GM19328 (cell line): ENCODE measurements around the gene APOB.

ENCODE experiments used
- ATAC-seq: cut with Tn5 transposase; IDR thresholded peaks from one replicate; pipeline ENCODE4 v1.9.1; 2021; ENCODE audit warnings: mild to moderate bottlenecking, moderate library complexity; ENCODE audit not compliant: unreplicated experiment

APOB gene

GRCh38 chr2:20986024-20986939, 57.6 kb downstream of the APOB start:
- no peak for ATAC-seq

- ATAC-seq, result no peak
Measured at GRCh38 chr2:20985062-20985461, 58.8 kb downstream of the APOB start.

- no peak for ATAC-seq
Measured at GRCh38 chr2:20984408-20984807, 59.5 kb downstream of the APOB start.

GRCh38 chr2:20983844-20984243, 60.0 kb downstream of the APOB start:
- no peak for ATAC-seq

GRCh38 chr2:20982861-20983260, 61.0 kb downstream of the APOB start:
- ATAC-seq, result no peak

DNA sequence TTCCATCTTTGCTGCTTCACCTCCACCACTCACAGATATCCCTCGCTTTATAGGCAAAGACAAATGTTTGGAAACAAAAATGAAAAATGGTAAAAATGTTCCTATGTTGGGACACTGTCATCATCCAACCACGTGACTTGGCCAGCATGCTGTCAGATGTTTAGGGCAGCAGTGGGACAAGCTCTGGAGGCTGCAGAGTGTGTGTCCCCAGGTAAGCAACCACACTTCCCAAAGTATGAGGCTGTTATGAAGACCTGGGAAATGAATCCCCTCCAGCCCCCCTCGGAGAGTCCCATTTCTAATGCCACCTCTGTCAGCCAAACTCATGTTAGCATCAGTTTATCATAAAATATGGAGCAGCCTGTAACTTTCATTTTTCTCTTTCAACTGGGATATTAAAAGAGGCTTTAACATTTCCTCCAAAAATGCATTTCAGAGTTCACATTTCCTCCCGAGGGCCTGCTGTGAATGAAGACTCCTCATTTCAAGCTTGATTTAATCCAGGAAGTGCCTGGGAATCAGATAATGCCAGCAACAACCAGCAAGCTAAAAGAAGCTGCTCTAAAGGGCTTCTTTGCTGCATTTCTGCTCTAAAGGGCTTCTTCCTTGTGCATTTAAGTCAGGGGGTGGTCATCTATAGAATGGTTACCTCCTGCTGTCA, 66.2 kb downstream of the APOB start:
- no peak for ATAC-seq

DNA sequence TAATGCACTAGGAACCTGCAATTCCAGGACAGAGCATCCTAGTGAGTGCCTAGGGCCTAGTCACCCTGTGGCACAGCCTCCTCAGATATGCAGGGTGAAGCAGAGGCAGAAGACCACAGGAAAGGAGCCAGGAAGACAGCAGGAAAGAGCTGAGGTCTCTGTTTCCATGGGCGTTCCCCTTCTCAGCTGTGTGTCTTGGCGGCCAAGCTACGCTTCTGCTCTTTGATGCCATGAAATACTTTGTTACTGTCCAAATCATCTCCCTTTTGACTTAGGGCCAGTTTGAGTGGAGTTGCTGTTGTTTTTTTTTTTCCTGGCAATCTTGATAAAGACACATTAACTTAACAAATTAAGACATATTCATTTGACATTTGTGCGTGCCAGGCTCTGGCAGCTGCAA, 67.3 kb downstream of the APOB start:
- ATAC-seq, result no peak

GRCh38 chr2:20972792-20973565, 70.9 kb downstream of the APOB start:
- ATAC-seq, result no peak

DNA sequence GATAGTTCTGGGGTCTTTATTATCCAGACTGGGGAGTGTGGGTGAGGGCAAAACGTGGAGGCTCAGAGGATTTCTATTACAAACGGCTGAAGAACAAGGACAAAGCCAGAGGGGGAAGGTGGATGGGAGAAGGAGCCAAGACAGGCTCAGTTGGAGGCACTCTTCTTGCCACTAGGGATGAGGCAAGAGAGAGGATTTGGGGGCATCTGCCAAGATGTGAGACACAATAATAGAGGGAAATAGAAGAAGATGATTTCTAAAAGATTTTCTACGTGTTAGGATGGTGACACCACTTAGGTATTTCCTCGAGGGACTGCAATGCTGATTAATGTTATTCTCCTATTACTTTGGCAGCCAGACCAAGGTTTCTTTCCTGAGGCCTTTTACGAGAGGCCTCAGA, 71.8 kb downstream of the APOB start:
- no peak for ATAC-seq

GRCh38 chr2:20970068-20970467, 73.8 kb downstream of the APOB start:
- ATAC-seq, result no peak

GRCh38 chr2:20966061-20966595, 77.7 kb downstream of the APOB start:
- no peak for ATAC-seq

GRCh38 chr2:20965221-20965620, 78.7 kb downstream of the APOB start:
- ATAC-seq, result no peak

DNA sequence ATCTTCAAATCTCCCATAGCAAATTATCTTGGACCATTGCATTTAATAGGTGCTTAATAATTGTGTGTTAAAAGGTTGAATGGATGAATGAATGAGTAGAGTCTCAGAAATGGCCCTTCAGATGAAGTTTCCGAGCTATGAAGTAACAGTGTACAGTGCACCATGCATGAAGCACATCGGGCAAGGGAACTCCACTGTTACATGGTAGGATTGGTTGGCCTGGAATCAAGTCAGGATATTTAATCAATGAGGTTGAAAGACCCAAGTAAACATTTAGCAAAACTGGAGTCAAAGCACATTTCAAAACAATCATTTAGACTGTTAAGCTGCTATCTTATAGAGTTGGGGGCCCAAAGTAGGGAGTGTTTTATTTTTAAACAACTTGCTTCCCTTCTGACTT, 80.0 kb downstream of the APOB start:
- ATAC-seq, result no peak

GRCh38 chr2:20962939-20963557, 80.8 kb downstream of the APOB start:
- peak; percentile 80 for ATAC-seq

DNA sequence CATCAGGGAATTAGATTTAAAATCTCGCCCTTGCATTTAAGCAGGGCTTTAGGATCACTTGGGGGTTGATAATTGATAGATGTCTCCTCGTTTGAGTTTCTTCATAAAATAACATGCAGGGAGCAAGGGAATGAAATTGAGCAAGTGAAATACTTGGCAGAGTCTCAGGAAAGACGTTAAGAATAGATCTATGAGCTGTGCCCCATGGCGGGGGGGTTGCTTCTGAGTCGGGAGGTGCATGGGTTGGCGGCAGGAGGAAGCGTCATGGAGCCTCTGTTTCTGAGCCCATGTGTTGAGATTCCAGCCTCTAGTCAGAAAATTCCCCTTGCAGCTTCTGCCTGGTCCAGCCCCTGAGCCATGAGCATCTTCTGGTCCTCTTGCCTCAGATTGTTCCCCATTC, 82.0 kb downstream of the APOB start:
- no peak for ATAC-seq

DNA sequence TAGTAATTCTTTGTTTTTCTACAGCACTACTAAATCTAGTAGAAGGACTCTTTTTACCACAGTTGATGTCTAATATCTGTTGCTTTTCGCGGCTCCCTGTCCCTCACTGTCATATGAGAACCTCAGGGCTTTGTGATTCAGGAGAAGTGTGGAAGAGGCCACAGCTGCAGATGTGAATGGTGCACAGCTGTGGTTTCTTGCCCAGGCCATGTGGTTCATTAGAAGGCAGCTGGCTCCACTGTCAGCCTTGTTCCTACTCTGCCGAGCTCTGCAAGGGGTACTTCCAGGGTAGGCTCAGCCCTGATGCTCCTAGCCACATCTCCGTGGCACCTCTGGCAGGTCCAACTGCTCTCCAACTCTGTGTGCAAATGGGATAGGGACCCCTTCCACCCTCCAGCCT, 83.9 kb downstream of the APOB start:
- ATAC-seq, result no peak

GRCh38 chr2:20959252-20959651, 84.6 kb downstream of the APOB start:
- ATAC-seq, result no peak

- no peak for ATAC-seq
Measured at GRCh38 chr2:20957788-20958525, 85.9 kb downstream of the APOB start.

DNA sequence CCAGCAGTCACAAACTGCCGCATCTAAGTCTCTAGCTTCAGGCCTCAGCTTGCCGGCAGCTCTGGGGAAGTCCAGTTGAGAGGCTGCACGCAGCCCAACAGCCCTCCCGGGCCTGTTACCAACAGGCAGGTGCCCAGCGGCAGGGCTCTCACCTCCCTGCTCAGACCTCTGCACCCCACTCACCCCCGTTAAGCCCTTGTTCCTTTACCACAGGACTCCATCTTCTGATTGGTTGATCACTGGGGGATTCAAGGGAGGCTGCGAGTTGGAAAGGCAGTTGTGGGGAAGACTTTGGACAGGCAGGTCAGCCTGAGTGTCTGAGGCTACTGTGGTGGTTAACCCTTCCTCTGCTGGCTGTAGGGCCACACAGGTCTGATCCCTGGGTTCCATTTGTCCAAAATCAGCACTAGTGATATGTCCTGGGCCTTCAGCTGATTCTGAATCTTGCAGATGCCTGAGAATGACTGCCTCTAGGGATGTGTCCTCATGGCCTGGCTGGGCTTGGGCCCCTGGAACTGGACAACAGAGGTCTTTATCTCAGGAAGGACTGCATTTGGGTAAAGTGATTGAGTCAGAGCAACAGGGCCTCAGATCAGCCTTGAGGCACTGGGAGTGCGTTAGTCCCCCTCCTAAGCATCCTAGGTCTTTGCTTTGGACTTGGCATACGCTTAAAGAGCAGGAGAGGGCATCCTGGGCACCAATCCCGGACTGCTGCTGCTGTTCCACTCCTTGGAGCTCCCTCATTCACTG, 88.4 kb downstream of the APOB start:
- no peak for ATAC-seq
